K562 (cell line): ENCODE results near the gene POLR1B. TPM values are rescaled to one million over a fixed set of nuclear protein-coding genes. Genes with fewer than 3 reads are reported as not detected.

ENCODE experiments used
- ARID1B ChIP-seq: fragments of 450-650 bp; IDR thresholded peaks from 2 replicates; pipeline ENCODE4 v1.6.1; 2016; ENCODE audit warnings: antibody characterized with exemption, mild to moderate bottlenecking, inconsistent platforms
- ARNT ChIP-seq, 2 experiments: fragments of 450-650 bp; IDR thresholded peaks; 2 replicates each; pipeline ENCODE4 v1.6.1; 2016; ENCODE audit warnings: mild to moderate bottlenecking in 1 of 2
- GATA2 ChIP-seq: sonication (generic); formaldehyde crosslinking; IDR thresholded peaks from 2 replicates; pipeline ENCODE4 v1.4.0; 2020; ENCODE audit warnings: mild to moderate bottlenecking, missing genetic modification reagents
- HDAC6 ChIP-seq: IDR thresholded peaks from 2 replicates; pipeline ENCODE4 v1.6.1; 2012; ENCODE audit warnings: low read depth, mild to moderate bottlenecking, control low read depth, inconsistent platforms, low read length, moderate library complexity
- IFI16 ChIP-seq: fragments of 250-450 bp; sonication (Bioruptor Pico); IDR thresholded peaks from 2 replicates; pipeline ENCODE4 v2.1.2; 2022; ENCODE audit warnings: mild to moderate bottlenecking, inconsistent platforms
- KDM2B ChIP-seq: fragments of 250-450 bp; sonication (Bioruptor Pico); IDR thresholded peaks from 2 replicates; pipeline ENCODE4 v1.8.0; 2021; ENCODE audit warnings: mild to moderate bottlenecking, moderate library complexity
- LEF1 ChIP-seq: fragments of 450-650 bp; IDR thresholded peaks from 2 replicates; pipeline ENCODE4 v1.6.1; 2016; ENCODE audit warnings: mild to moderate bottlenecking
- MYC ChIP-seq, 2 experiments: fragments of 250-450 bp in 1 of 2; sonication (Bioruptor Pico) in 1 of 2; IDR thresholded peaks; 2 replicates each; pipeline versions ENCODE4 v1.5.1 to v1.6.1; 2012 to 2021; ENCODE audit warnings: low read depth in 2 of 2, borderline replicate concordance in 1 of 2, improper control_type of control experiment in 1 of 2, low read length in 1 of 2, mild to moderate bottlenecking in 1 of 2, moderate library complexity in 1 of 2
- MYNN ChIP-seq, 2 experiments: sonication (generic); formaldehyde crosslinking in 1 of 2; IDR thresholded peaks; 2 replicates each; pipeline versions ENCODE4 v1.5.0 to v1.6.1; 2016 to 2020; ENCODE audit warnings: antibody characterized with exemption in 1 of 2, missing genetic modification reagents in 1 of 2
- NCOR1 ChIP-seq: fragments of 450-650 bp; IDR thresholded peaks from 2 replicates; pipeline ENCODE4 v1.6.1; 2016; ENCODE audit warnings: mild to moderate bottlenecking, moderate library complexity
- POLR3G ChIP-seq: IDR thresholded peaks from 2 replicates; pipeline ENCODE4 v1.6.1; 2011; ENCODE audit not compliant: insufficient read length, insufficient replicate concordance; ENCODE audit errors: extremely low read depth
- PRDM10 ChIP-seq: fragments of 450-650 bp; IDR thresholded peaks from 2 replicates; pipeline ENCODE4 v1.6.1; 2018; ENCODE audit not compliant: partially characterized antibody
- PURB ChIP-seq: sonication (generic); formaldehyde crosslinking; IDR thresholded peaks from 2 replicates; pipeline ENCODE4 v1.9.0; 2021; ENCODE audit warnings: low read depth, mild to moderate bottlenecking, missing genetic modification reagents
- SRSF9 ChIP-seq: fragments of 200-400 bp; formaldehyde crosslinking; IDR thresholded peaks from 2 replicates; pipeline ENCODE4 v1.6.1; 2017; ENCODE audit warnings: low read depth, low read length, borderline replicate concordance
- TARDBP ChIP-seq: fragments of 450-650 bp; IDR thresholded peaks from 2 replicates; pipeline ENCODE4 v1.6.1; 2016
- TBL1XR1 ChIP-seq, 2 experiments: IDR thresholded peaks; 2 replicates each; pipeline ENCODE4 v1.6.1; 2012; ENCODE audit warnings: improper control_type of control experiment in 2 of 2, low read length in 2 of 2, mild to moderate bottlenecking in 1 of 2
- THAP12 ChIP-seq: fragments of 250-450 bp; sonication (Bioruptor Pico); IDR thresholded peaks from 2 replicates; pipeline ENCODE4 v1.9.0; 2021; ENCODE audit warnings: mild to moderate bottlenecking, inconsistent platforms
- THAP7 ChIP-seq: fragments of 250-450 bp; sonication (Bioruptor Pico); IDR thresholded peaks from 2 replicates; pipeline ENCODE4 v1.5.0; 2021
- WHSC1 ChIP-seq: IDR thresholded peaks from one replicate; pipeline ENCODE4 v1.6.1; 2012; ENCODE audit warnings: low read length, control low read depth, inconsistent platforms
- ZBTB1 ChIP-seq: sonication (generic); formaldehyde crosslinking; IDR thresholded peaks from 2 replicates; pipeline ENCODE4 v1.8.1; 2023; ENCODE audit warnings: missing genetic modification reagents, low read depth, mild to moderate bottlenecking, borderline replicate concordance
- ZNF431 ChIP-seq: sonication (generic); formaldehyde crosslinking; IDR thresholded peaks from 2 replicates; pipeline ENCODE4 v1.8.0; 2022; ENCODE audit warnings: mild to moderate bottlenecking, missing genetic modification reagents
- ZNF780A ChIP-seq: fragments of 250-450 bp; sonication (Bioruptor Pico); IDR thresholded peaks from 2 replicates; pipeline ENCODE4 v1.5.0; 2021; ENCODE audit warnings: mild to moderate bottlenecking
- ZNF785 ChIP-seq: fragments of 250-450 bp; sonication (Bioruptor Pico); IDR thresholded peaks from 2 replicates; pipeline ENCODE4 v1.4.0; 2020; ENCODE audit warnings: mild to moderate bottlenecking
- polyA plus RNA-seq, 8 experiments: library from polyadenylated mRNA; depleted of rRNA in 4 of 8; stranded (reverse) in 5 of 8; unstranded in 3 of 8; fragments of >200 nt; fragmentation: Nextera tagmentation in 2 of 8; fragmentation: Illumina TruSeq in 1 of 8; extraction: Ambion mirVana in 2 of 8; extraction: Trizol in 1 of 8; gene quantifications; 2 replicates each; pipeline versions ENCODE4 v1.2.1 to v1.2.3, GENCODE V29; 2011 to 2014; ENCODE audit warnings: inconsistent platforms in 1 of 8, missing spikeins in 1 of 8
- total RNA-seq, 7 experiments: library from RNA; depleted of rRNA in 6 of 7; stranded (reverse); fragments of >200 nt in 6 of 7; fragmentation: Illumina TruSeq in 2 of 7; extraction: Trizol in 2 of 7; gene quantifications; 2 replicates each; pipeline versions ENCODE4 v1.2.1 to v1.2.3, GENCODE V29; 2011 to 2021; ENCODE audit warnings: low replicate concordance in 1 of 7

POLR1B gene
- total and polyA plus RNA-seq, 9 of the 15 experiments (the other 6 are each of a cell fraction or from before 2014, with no cell fraction given) = 19.8 to 55.1 (median 40.2) TPM

GRCh38 chr2:112541315-112542122 lies 746 bp upstream of the POLR1B start (continued):
- TF ChIP-seq PURB (CRISPR knock-in tag) = no peak
- no peak for TF ChIP-seq GATA2 (CRISPR knock-in tag)
- TF ChIP-seq KDM2B (CRISPR knock-in tag) = no peak
- no peak for TF ChIP-seq MYC (IDR thresholded peaks at IDR 0.05; ENCODE audit: low read depth, low read length)
- no peak for TF ChIP-seq MYC (CRISPR knock-in tag; IDR thresholded peaks at IDR 0.05; ENCODE audit: borderline replicate concordance, low read depth)
- TF ChIP-seq ARID1B = no peak; the same call in 1 of the 2 replicates
- TF ChIP-seq NCOR1 = no peak
- no peak for TF ChIP-seq WHSC1
- TF ChIP-seq IFI16 (CRISPR knock-in tag) = no peak
- no peak for TF ChIP-seq POLR3G
- peak; percentile 99 for TF ChIP-seq PRDM10
- TF ChIP-seq SRSF9 = no peak
- no peak for TF ChIP-seq ZNF780A (CRISPR knock-in tag)
- TF ChIP-seq ARNT (IDR thresholded peaks at IDR 0.05) = no peak; a peak in 1 of 4 replicates
- no peak for TF ChIP-seq HDAC6
- no peak for TF ChIP-seq MYNN (IDR thresholded peaks at IDR 0.05)
- TF ChIP-seq MYNN (CRISPR knock-in tag; IDR thresholded peaks at IDR 0.05) = no peak
- no peak for TF ChIP-seq TBL1XR1 (IDR thresholded peaks at IDR 0.05; ENCODE audit: low read length in 2 of 2)
- TF ChIP-seq TARDBP = no peak
- 0 out of 2 replicates have a peak, but pooled peaks have one; percentile 28 for TF ChIP-seq THAP7 (CRISPR knock-in tag)
- 0 out of 2 replicates have a peak, but pooled peaks have one; percentile 28 for TF ChIP-seq LEF1
- no peak for TF ChIP-seq ZNF785 (CRISPR knock-in tag)
- TF ChIP-seq ZNF431 = no peak; the same call in 1 of the 2 replicates
- no peak for TF ChIP-seq THAP12
- TF ChIP-seq ZBTB1 (CRISPR knock-in tag) = no peak
